ENCODE data around the gene CYSLTR1.

GRCh38 chrX:78377186-78377585 lies 49.8 kb upstream of the CYSLTR1 start:
- TF ChIP-seq CTCF (IDR thresholded peaks at IDR 0.05; ENCODE audit: low read depth, low read length, missing input control) (no peak), RAD21 (IDR thresholded peaks at IDR 0.05) (no peak), FOXA1 (IDR thresholded peaks at IDR 0.05) (no peak), MAX (IDR thresholded peaks at IDR 0.05) (no peak), ZBTB33 (IDR thresholded peaks at IDR 0.05) (no peak), TAF1 (conservative IDR thresholded peaks at IDR 0.05) (no peak), JUND (IDR thresholded peaks at IDR 0.05) (no peak), YY1 (IDR thresholded peaks at IDR 0.05) (no peak)
